Measurements from ENCODE around the gene TRIP12. TPM values are rescaled to one million over a fixed set of nuclear protein-coding genes. Genes with fewer than 3 reads are reported as not detected.

TRIP12 gene
- total and polyA plus RNA-seq, 2 donors from 2014 or later = 29.3 to 225 TPM

DNA sequence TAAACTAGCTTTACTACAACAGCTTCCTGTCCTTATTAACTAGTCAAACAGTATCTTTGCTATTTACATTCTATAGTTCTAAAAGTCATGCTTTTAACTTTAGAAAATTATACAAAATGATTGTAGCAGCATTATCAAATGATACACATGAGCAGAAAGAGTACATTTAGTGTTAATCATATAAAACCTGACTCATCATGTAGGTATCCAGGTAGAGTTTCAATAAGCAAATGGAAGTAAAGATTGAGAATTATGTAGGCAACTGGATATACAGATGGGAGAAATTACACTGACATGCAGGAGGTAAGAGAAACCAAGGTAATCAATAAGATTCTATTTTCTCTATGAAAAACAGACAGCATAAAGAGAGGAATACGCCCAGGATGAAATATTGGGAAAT is 33.8 kb downstream of the TRIP12 start:
- intact Hi-C loops (cut with DNase I) = no loop called here
- TF ChIP-seq, protein P1, sequence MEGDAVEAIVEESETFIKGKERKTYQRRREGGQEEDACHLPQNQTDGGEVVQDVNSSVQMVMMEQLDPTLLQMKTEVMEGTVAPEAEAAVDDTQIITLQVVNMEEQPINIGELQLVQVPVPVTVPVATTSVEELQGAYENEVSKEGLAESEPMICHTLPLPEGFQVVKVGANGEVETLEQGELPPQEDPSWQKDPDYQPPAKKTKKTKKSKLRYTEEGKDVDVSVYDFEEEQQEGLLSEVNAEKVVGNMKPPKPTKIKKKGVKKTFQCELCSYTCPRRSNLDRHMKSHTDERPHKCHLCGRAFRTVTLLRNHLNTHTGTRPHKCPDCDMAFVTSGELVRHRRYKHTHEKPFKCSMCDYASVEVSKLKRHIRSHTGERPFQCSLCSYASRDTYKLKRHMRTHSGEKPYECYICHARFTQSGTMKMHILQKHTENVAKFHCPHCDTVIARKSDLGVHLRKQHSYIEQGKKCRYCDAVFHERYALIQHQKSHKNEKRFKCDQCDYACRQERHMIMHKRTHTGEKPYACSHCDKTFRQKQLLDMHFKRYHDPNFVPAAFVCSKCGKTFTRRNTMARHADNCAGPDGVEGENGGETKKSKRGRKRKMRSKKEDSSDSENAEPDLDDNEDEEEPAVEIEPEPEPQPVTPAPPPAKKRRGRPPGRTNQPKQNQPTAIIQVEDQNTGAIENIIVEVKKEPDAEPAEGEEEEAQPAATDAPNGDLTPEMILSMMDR (IDR thresholded peaks at IDR 0.05; ENCODE audit: borderline replicate concordance, extremely low read depth, insufficient read depth) = no peak
- H3K4me1 ChIP-seq (ENCODE audit: control insufficient read depth in 2 of 3, insufficient read depth in 2 of 3, low read depth in 1 of 3, low read length in 3 of 3) = peaks cover 0 to 10% (median 0%) of the 10 kb centered on the region in 3 donors
- no peaks in the 10 kb centered on the region for H3K9me3 ChIP-seq (ENCODE audit: control insufficient read depth in 2 of 3, insufficient read depth in 1 of 3, low read length in 3 of 3)
- DNase-seq (no peak), FAIRE-seq (no peak)
- H3K27ac ChIP-seq (ENCODE audit: low read depth in 2 of 2, low read length in 2 of 2) = no peak overlapping the region
- no peaks in the 10 kb centered on the region for H3K27me3 ChIP-seq (ENCODE audit: control insufficient read depth, insufficient read depth, low read length)
- H3K4me3 ChIP-seq (ENCODE audit: low read length in 3 of 3) = no peak overlapping the region
- no peaks in the 10 kb centered on the region for H3K36me3 ChIP-seq (ENCODE audit: control insufficient read depth in 2 of 3, insufficient read depth in 3 of 3, low read length in 3 of 3)
- H3K9ac ChIP-seq (ENCODE audit: low read length in 3 of 3) = no peak overlapping the region

DNA sequence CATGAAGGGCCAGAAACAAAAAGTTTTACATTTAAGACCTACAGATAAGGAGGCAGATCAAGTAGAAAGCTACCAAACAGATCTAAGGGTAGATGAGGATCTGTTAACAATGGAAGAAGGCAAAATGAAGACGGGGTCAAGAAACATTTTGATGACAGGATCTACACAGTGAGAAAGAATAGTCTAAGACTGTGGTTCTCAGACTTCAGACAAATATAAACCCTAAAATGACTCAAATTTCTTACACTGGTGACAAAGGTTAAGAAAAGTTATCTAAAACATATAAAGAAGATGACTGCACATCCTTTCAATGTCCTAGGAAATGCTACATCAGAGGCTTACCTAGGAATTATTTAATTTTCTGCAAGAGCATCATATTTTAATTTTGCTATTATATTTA is 34.4 kb downstream of the TRIP12 start:
- peaks cover 0 to 10% (median 0%) of the 10 kb centered on the region in 3 donors for H3K4me1 ChIP-seq (ENCODE audit: control insufficient read depth in 2 of 3, insufficient read depth in 2 of 3, low read depth in 1 of 3, low read length in 3 of 3)
- no peaks in the 10 kb centered on the region for H3K27me3 ChIP-seq (ENCODE audit: control insufficient read depth, insufficient read depth, low read length)
- H3K27ac ChIP-seq (ENCODE audit: low read depth in 2 of 2, low read length in 2 of 2) = no peak overlapping the region
- DNase-seq = no peak
- TF ChIP-seq, protein P1 (IDR thresholded peaks at IDR 0.05; ENCODE audit: borderline replicate concordance, extremely low read depth, insufficient read depth) = no peak
- no peak overlapping the region for H3K4me3 ChIP-seq (ENCODE audit: low read length in 3 of 3)
- FAIRE-seq = no peak
- H3K9me3 ChIP-seq (ENCODE audit: control insufficient read depth in 2 of 3, insufficient read depth in 1 of 3, low read length in 3 of 3) = no peaks in the 10 kb centered on the region
- intact Hi-C loops (cut with DNase I) = no loop called here
- H3K9ac ChIP-seq (ENCODE audit: low read length in 3 of 3) = no peak overlapping the region
- no peaks in the 10 kb centered on the region for H3K36me3 ChIP-seq (ENCODE audit: control insufficient read depth in 2 of 3, insufficient read depth in 3 of 3, low read length in 3 of 3)

DNA sequence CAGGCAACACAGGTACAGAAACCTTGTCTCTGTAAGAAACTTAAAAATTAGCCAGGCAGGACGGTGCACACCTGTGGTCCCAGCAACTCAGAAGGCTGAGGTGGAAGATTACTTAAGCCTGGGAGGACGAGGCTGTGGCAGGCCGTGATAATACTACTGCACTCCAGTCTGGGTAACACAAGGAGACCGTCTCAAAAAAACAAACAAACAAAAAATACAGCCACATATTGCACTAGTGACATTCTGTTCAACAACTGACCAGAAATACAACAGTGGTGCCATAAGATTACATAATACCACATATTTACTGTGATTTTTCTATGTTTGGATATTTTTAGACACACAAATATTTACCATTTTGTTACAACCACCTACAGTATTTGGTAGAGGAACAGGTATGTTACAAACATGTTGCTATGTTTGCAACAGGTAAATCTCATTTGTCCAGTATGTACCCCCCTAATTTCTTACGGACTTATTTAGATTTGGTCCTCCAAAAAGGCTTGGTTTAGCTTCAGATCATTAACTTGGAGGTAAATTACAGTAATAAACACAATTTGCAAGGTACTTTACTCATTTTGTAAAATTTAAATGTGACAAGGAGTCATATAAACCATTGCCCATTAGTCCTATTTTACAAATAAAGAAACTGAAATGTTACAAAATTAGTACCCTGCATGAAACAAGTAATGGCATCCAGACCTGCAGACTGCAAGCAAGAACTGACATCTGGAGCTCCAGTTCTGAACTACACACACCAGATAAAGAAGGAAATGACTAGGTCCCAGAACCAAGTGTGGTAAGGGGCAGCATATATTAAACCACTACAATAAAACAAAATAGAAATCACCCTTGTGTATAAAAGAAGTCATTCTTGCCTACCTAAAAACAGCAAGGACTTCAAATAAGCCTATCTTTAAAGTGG is 36.8 kb downstream of the TRIP12 start:
- intact Hi-C loops (cut with DNase I) = no loop called here
- peaks cover 0 to 3% (median 0%) of the 10 kb centered on the region in 3 donors for H3K36me3 ChIP-seq (ENCODE audit: control insufficient read depth in 2 of 3, insufficient read depth in 3 of 3, low read length in 3 of 3)
- no peak overlapping the region for H3K4me3 ChIP-seq (ENCODE audit: low read length in 3 of 3)
- TF ChIP-seq, protein P1 (IDR thresholded peaks at IDR 0.05; ENCODE audit: borderline replicate concordance, extremely low read depth, insufficient read depth) = no peak
- FAIRE-seq (no peak), DNase-seq (no peak)
- no peak overlapping the region for H3K9ac ChIP-seq (ENCODE audit: low read length in 3 of 3)
- no peaks in the 10 kb centered on the region for H3K9me3 ChIP-seq (ENCODE audit: control insufficient read depth in 2 of 3, insufficient read depth in 1 of 3, low read length in 3 of 3)
- no peak overlapping the region for H3K27ac ChIP-seq (ENCODE audit: low read depth in 2 of 2, low read length in 2 of 2)
- H3K4me1 ChIP-seq (ENCODE audit: control insufficient read depth in 2 of 3, insufficient read depth in 2 of 3, low read depth in 1 of 3, low read length in 3 of 3) = peaks cover 0 to 10% (median 0%) of the 10 kb centered on the region in 3 donors
- H3K27me3 ChIP-seq (ENCODE audit: control insufficient read depth, insufficient read depth, low read length) = no peaks in the 10 kb centered on the region

Measured in kidney (tissue), 14 donors.